ENCODE results near the gene ABCA7.

ABCA7 gene

GRCh38 chr19:1070931-1071791 lies 31.3 kb downstream of the ABCA7 start:
- no peak for DNase-seq (ENCODE audit: low read depth)
- no peak overlapping the region for H3K4me3 ChIP-seq (ENCODE audit: low read depth, low read length)
- TF ChIP-seq POLR2A (IDR thresholded peaks at IDR 0.05; ENCODE audit: extremely low read depth, insufficient read length), result no peak
- no peak for TF ChIP-seq MAX (IDR thresholded peaks at IDR 0.05; ENCODE audit: low read depth, low read length)
- no peak for TF ChIP-seq MYC (IDR thresholded peaks at IDR 0.05; ENCODE audit: low read depth, low read length)
- TF ChIP-seq CTCF (IDR thresholded peaks at IDR 0.05; ENCODE audit: low read depth, low read length), result no peak

- no peak overlapping the region for H3K4me3 ChIP-seq (ENCODE audit: low read depth, low read length)
- DNase-seq (ENCODE audit: low read depth), result no peak
- no peak for TF ChIP-seq MAX (IDR thresholded peaks at IDR 0.05; ENCODE audit: low read depth, low read length)
Observed at GRCh38 chr19:1072371-1073015, 32.6 kb downstream of the ABCA7 start.

GRCh38 chr19:1073063-1073955 lies 33.4 kb downstream of the ABCA7 start:
- DNase-seq (ENCODE audit: low read depth), result no peak
- H3K4me3 ChIP-seq (ENCODE audit: low read depth, low read length), result no peak overlapping the region
- TF ChIP-seq MAX (IDR thresholded peaks at IDR 0.05; ENCODE audit: low read depth, low read length) (no peak), CTCF (IDR thresholded peaks at IDR 0.05; ENCODE audit: low read depth, low read length) (no peak), MYC (IDR thresholded peaks at IDR 0.05; ENCODE audit: low read depth, low read length) (no peak), POLR2A (IDR thresholded peaks at IDR 0.05; ENCODE audit: extremely low read depth, insufficient read length) (no peak)

- no peak overlapping the region for H3K4me3 ChIP-seq (ENCODE audit: low read depth, low read length)
- DNase-seq (ENCODE audit: low read depth), result no peak
- TF ChIP-seq MYC (IDR thresholded peaks at IDR 0.05; ENCODE audit: low read depth, low read length), result no peak
- TF ChIP-seq POLR2A (IDR thresholded peaks at IDR 0.05; ENCODE audit: extremely low read depth, insufficient read length), result no peak
- no peak for TF ChIP-seq MAX (IDR thresholded peaks at IDR 0.05; ENCODE audit: low read depth, low read length)
- no peak for TF ChIP-seq CTCF (IDR thresholded peaks at IDR 0.05; ENCODE audit: low read depth, low read length)
Observed at GRCh38 chr19:1073956-1074517, 34.1 kb downstream of the ABCA7 start.

- DNase-seq (ENCODE audit: low read depth), result no peak
- TF ChIP-seq MAX (IDR thresholded peaks at IDR 0.05; ENCODE audit: low read depth, low read length), result no peak
- TF ChIP-seq POLR2A (IDR thresholded peaks at IDR 0.05; ENCODE audit: extremely low read depth, insufficient read length), result no peak
- no peak for TF ChIP-seq MYC (IDR thresholded peaks at IDR 0.05; ENCODE audit: low read depth, low read length)
- no peak for TF ChIP-seq CTCF (IDR thresholded peaks at IDR 0.05; ENCODE audit: low read depth, low read length)
- H3K4me3 ChIP-seq (ENCODE audit: low read depth, low read length), result no peak overlapping the region
Observed at GRCh38 chr19:1074544-1075283, 34.8 kb downstream of the ABCA7 start.

All from NB4 (cell line).